Liver (tissue), 9 donors: ENCODE data around the gene WNT10A. TPM values are rescaled to one million over a fixed set of nuclear protein-coding genes. Genes with fewer than 3 reads are reported as not detected.

Source experiments
- DNase-seq: peaks from one replicate; pipeline ENCODE4 v3.0.0-alpha.2; 2017; ENCODE audit warnings: low spot score
- H3K27ac ChIP-seq, 2 donors: one replicate each; pipeline ENCODE4 v1.7.0; 2013; ENCODE audit warnings: inconsistent platforms in 2 of 2, low read length in 2 of 2, control low read depth in 1 of 2, low read depth in 1 of 2, mild to moderate bottlenecking in 1 of 2
- H3K27me3 ChIP-seq, 4 donors: one replicate each; pipeline versions ENCODE4 v1.6.1 to v1.7.0; 2013; ENCODE audit warnings: low read length in 3 of 4, inconsistent platforms in 1 of 4, mild to moderate bottlenecking in 1 of 4, moderate library complexity in 1 of 4; ENCODE audit not compliant: control insufficient read depth in 4 of 4, insufficient read depth in 4 of 4
- H3K36me3 ChIP-seq, 4 donors: one replicate each; pipeline versions ENCODE4 v1.6.1 to v1.7.0; 2013; ENCODE audit warnings: low read length in 3 of 4, mild to moderate bottlenecking in 3 of 4, low read depth in 1 of 4, moderate library complexity in 1 of 4; ENCODE audit not compliant: control insufficient read depth in 4 of 4, insufficient read depth in 3 of 4
- H3K4me1 ChIP-seq, 4 donors: one replicate each; pipeline versions ENCODE4 v1.6.1 to v1.7.0; 2013; ENCODE audit warnings: low read length in 3 of 4, mild to moderate bottlenecking in 3 of 4, moderate library complexity in 1 of 4; ENCODE audit not compliant: control insufficient read depth in 4 of 4, insufficient read depth in 4 of 4
- H3K4me3 ChIP-seq, 3 donors: one replicate each; pipeline versions ENCODE4 v1.6.1 to v1.7.0; 2013; ENCODE audit warnings: low read length in 3 of 3, control low read depth in 1 of 3, low read depth in 1 of 3, mild to moderate bottlenecking in 1 of 3
- H3K9ac ChIP-seq, 2 donors: one replicate each; pipeline ENCODE4 v1.7.0; 2013; ENCODE audit warnings: low read length in 2 of 2, mild to moderate bottlenecking in 2 of 2, moderate library complexity in 2 of 2, control low read depth in 1 of 2, low read depth in 1 of 2
- H3K9me3 ChIP-seq, 4 donors: one replicate each; pipeline versions ENCODE4 v1.6.1 to v1.7.0; 2013; ENCODE audit warnings: low read length in 3 of 4; ENCODE audit not compliant: control insufficient read depth in 4 of 4
- EGR1 ChIP-seq, 2 donors: IDR thresholded peaks; 2 replicates each; pipeline ENCODE4 v1.6.1; 2016 to 2018; ENCODE audit warnings: antibody characterized with exemption in 2 of 2, low read depth in 2 of 2
- FOXA1 ChIP-seq: IDR thresholded peaks from 2 replicates; pipeline ENCODE4 v1.6.1; 2016; ENCODE audit warnings: antibody characterized with exemption
- FOXA2 ChIP-seq: IDR thresholded peaks from 2 replicates; pipeline ENCODE4 v1.6.1; 2016; ENCODE audit warnings: antibody characterized with exemption
- GABPA ChIP-seq, 2 donors: IDR thresholded peaks in 1 of 2; conservative IDR thresholded peaks in 1 of 2; 2 replicates each; pipeline ENCODE4 v1.6.1; 2016; ENCODE audit warnings: antibody characterized with exemption in 2 of 2, mild to moderate bottlenecking in 1 of 2, moderate library complexity in 1 of 2
- HNF4A ChIP-seq, 2 donors: conservative IDR thresholded peaks; 2 replicates each; pipeline ENCODE4 v1.6.1; 2016; ENCODE audit warnings: antibody characterized with exemption in 2 of 2, mild to moderate bottlenecking in 2 of 2
- HNF4G ChIP-seq: IDR thresholded peaks from 2 replicates; pipeline ENCODE4 v1.6.1; 2016; ENCODE audit warnings: antibody characterized with exemption
- NR2F2 ChIP-seq: IDR thresholded peaks from 2 replicates; pipeline ENCODE4 v1.6.1; 2016; ENCODE audit warnings: antibody characterized with exemption
- RAD21 ChIP-seq, 2 donors: IDR thresholded peaks; 2 replicates each; pipeline ENCODE4 v1.6.1; 2016; ENCODE audit warnings: antibody characterized with exemption in 2 of 2, mild to moderate bottlenecking in 2 of 2
- REST ChIP-seq: IDR thresholded peaks from 2 replicates; pipeline ENCODE4 v1.6.1; 2016; ENCODE audit warnings: antibody characterized with exemption, mild to moderate bottlenecking
- SP1 ChIP-seq: IDR thresholded peaks from 2 replicates; pipeline ENCODE4 v1.6.1; 2018; ENCODE audit warnings: antibody characterized with exemption, mild to moderate bottlenecking
- TAF1 ChIP-seq: conservative IDR thresholded peaks from 2 replicates; pipeline ENCODE4 v1.6.1; 2016; ENCODE audit warnings: antibody characterized with exemption, mild to moderate bottlenecking
- WGBS: extraction: QIAGEN DNeasy Blood & Tissue Kit; methylation state at CpG from one replicate; pipeline ENCODE4 v1.1.7; 2013; 5-methylcytosine and 5-hydroxymethylcytosine counted together
- polyA plus RNA-seq, 2 donors: library from polyadenylated mRNA; stranded (reverse) in 1 of 2; unstranded in 1 of 2; fragments of 200-250 nt in 1 of 2; fragments of >200 nt in 1 of 2; fragmentation: Nextera tagmentation in 1 of 2; extraction: Ambion mirVana in 1 of 2; gene quantifications; one replicate each; pipeline versions ENCODE4 v1.2.1 to v1.2.3, GENCODE V29; 2013 to 2015
- total RNA-seq, 2 donors: library from RNA; depleted of rRNA; stranded (reverse); fragments of >200 nt; gene quantifications; one replicate each; pipeline ENCODE4 v1.2.3, GENCODE V29; 2014
- TF ChIP-seq, protein P1 (sequence below): IDR thresholded peaks from 2 replicates; pipeline ENCODE4 v1.6.1; 2016; ENCODE audit warnings: antibody characterized with exemption
- TF ChIP-seq, protein P2 (sequence below): IDR thresholded peaks from 2 replicates; pipeline ENCODE4 v1.6.1; 2016; ENCODE audit warnings: antibody characterized with exemption
- TF ChIP-seq, protein P3 (sequence below): IDR thresholded peaks from 2 replicates; pipeline ENCODE4 v1.6.1; 2016; ENCODE audit warnings: antibody characterized with exemption
- donor health status: healthy.
- donor health status: healthy.
- donor health status: healthy.
- donor health status: healthy.
- donor health status: healthy.

WNT10A gene
- total and polyA plus RNA-seq, 4 donors = 0.01 to 0.08 (median 0.05) TPM; not detected in 1

DNA sequence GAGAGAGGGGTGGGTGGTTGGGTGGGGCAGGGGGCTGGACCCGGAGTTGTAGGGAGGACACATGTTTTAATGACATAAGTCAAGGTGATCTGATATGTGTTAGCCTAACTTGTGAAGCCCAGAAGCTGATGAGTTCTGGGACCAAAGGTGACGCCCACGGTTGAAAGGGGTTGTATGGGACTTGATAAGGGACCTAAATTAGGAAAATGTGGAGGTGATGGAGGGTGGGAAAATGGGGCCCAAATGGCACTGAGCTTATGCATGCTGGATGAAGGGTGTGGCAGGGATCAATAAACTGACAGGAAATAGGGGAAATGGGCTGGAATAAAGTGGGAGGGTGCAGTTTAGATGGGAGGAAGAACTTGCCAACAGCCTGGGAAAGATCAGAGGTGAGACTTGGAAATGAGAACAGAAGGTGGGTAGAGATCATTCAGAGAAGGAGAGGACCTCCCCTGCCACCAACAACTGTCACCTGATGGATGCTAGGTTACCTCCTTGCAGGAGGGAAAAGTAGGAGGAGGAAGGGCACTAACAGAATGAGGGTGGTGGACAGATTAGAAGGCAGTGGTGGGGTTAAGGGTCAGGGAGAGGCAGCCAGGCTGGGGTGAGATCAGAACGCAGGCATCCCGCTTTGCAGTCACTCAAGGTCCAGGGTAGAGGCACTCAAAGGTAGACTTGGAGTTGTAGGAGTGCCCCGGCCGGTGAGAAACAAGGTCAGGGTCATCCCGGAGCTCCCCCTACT lies 15.3 kb downstream of the WNT10A start:
- TF ChIP-seq, protein P1, sequence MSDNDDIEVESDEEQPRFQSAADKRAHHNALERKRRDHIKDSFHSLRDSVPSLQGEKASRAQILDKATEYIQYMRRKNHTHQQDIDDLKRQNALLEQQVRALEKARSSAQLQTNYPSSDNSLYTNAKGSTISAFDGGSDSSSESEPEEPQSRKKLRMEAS = no peak
- TF ChIP-seq RAD21 (IDR thresholded peaks at IDR 0.05) (no peak), HNF4A (conservative IDR thresholded peaks at IDR 0.05) (no peak), SP1 (no peak), GABPA (IDR thresholded peaks at IDR 0.05 in 1 of 2, conservative IDR thresholded peaks at IDR 0.05 in 1 of 2) (no peak), REST (no peak), FOXA1 (no peak), FOXA2 (no peak)
- no peak overlapping the region for H3K27ac ChIP-seq

GRCh38 chr2:218896501-218897393 lies 16.1 kb downstream of the WNT10A start:
- Histone ChIP-seq H3K36me3 (no peaks in the 10 kb centered on the region), H3K4me3 (peak overlapping the region in 1 of 3 donors; percentile 12), H3K27ac (no peak overlapping the region), H3K27me3 (peaks cover 4 to 19% (median 9%) of the 10 kb centered on the region in 4 donors), H3K9ac (no peak overlapping the region), H3K4me1 (peaks cover 4 to 21% (median 13%) of the 10 kb centered on the region in 4 donors), H3K9me3 (no peaks in the 10 kb centered on the region)
- WGBS = 3% methylated on average over 40 of the region's 40 CpGs
- TF ChIP-seq EGR1 (IDR thresholded peaks at IDR 0.05; ENCODE audit: low read depth in 2 of 2) = no peak
- no peak for TF ChIP-seq RAD21 (IDR thresholded peaks at IDR 0.05)
- TF ChIP-seq, protein P2, sequence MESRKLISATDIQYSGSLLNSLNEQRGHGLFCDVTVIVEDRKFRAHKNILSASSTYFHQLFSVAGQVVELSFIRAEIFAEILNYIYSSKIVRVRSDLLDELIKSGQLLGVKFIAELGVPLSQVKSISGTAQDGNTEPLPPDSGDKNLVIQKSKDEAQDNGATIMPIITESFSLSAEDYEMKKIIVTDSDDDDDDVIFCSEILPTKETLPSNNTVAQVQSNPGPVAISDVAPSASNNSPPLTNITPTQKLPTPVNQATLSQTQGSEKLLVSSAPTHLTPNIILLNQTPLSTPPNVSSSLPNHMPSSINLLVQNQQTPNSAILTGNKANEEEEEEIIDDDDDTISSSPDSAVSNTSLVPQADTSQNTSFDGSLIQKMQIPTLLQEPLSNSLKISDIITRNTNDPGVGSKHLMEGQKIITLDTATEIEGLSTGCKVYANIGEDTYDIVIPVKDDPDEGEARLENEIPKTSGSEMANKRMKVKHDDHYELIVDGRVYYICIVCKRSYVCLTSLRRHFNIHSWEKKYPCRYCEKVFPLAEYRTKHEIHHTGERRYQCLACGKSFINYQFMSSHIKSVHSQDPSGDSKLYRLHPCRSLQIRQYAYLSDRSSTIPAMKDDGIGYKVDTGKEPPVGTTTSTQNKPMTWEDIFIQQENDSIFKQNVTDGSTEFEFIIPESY = no peak
- TF ChIP-seq SP1 = no peak
- no peak for TF ChIP-seq GABPA (IDR thresholded peaks at IDR 0.05 in 1 of 2, conservative IDR thresholded peaks at IDR 0.05 in 1 of 2)
- TF ChIP-seq, protein P3, sequence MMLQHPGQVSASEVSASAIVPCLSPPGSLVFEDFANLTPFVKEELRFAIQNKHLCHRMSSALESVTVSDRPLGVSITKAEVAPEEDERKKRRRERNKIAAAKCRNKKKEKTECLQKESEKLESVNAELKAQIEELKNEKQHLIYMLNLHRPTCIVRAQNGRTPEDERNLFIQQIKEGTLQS = no peak
- no peak for TF ChIP-seq HNF4G
- no peak for TF ChIP-seq REST
- TF ChIP-seq NR2F2 = no peak
- TF ChIP-seq TAF1 = no peak
- DNase-seq = peak; percentile 20

More for the DNA sequence above, 15.3 kb downstream of the WNT10A start:
- H3K9ac ChIP-seq = no peak overlapping the region
- DNase-seq = peak; percentile 27
- no peaks in the 10 kb centered on the region for H3K9me3 ChIP-seq
- no peaks in the 10 kb centered on the region for H3K36me3 ChIP-seq
- 15% methylated on average over 8 of the region's 8 CpGs for WGBS
- H3K4me3 ChIP-seq = no peak overlapping the region
- H3K4me1 ChIP-seq = peaks cover 4 to 21% (median 13%) of the 10 kb centered on the region in 4 donors
- peaks cover 4 to 19% (median 9%) of the 10 kb centered on the region in 4 donors for H3K27me3 ChIP-seq
